ENCODE data around the gene SDK1. TPM values are rescaled to one million over a fixed set of nuclear protein-coding genes. Genes with fewer than 3 reads are reported as not detected.

SDK1 gene
- total RNA-seq, 2 experiments from 2014 or later = 0.25 to 0.78 TPM

DNA sequence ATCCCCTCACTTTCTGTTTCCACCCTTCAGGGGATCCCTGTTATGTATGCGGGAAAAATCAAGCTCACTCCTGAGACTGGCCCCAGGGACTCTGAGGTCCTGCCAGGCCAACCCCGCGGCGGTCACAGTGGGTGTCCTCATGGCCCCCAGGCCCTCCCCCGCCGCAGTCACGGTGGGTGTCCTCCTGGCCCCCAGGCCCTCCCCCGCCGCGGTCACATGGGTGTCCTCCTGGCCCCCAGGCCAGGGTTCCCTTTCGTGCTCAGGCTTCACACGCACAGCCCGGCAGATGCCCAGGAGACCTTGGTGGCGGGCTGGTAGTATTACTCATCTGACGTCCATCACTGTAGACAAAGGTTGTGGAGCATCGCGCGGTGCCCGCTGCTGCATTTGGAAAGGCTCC lies 890.0 kb downstream of the SDK1 start:
- TF ChIP-seq, protein P1, sequence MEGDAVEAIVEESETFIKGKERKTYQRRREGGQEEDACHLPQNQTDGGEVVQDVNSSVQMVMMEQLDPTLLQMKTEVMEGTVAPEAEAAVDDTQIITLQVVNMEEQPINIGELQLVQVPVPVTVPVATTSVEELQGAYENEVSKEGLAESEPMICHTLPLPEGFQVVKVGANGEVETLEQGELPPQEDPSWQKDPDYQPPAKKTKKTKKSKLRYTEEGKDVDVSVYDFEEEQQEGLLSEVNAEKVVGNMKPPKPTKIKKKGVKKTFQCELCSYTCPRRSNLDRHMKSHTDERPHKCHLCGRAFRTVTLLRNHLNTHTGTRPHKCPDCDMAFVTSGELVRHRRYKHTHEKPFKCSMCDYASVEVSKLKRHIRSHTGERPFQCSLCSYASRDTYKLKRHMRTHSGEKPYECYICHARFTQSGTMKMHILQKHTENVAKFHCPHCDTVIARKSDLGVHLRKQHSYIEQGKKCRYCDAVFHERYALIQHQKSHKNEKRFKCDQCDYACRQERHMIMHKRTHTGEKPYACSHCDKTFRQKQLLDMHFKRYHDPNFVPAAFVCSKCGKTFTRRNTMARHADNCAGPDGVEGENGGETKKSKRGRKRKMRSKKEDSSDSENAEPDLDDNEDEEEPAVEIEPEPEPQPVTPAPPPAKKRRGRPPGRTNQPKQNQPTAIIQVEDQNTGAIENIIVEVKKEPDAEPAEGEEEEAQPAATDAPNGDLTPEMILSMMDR (IDR thresholded peaks at IDR 0.05) = no peak
- H3K27me3 Mint-ChIP-seq = no peaks in the 10 kb centered on the region
- H3K4me1 Mint-ChIP-seq (ENCODE audit: low read depth) = no peaks in the 10 kb centered on the region
- DNase-seq (no peak), ATAC-seq (no peak)
- H3K4me3 Mint-ChIP-seq = no peak overlapping the region
- ChIA-PET POLR2A (no interaction called here), CTCF (no interaction called here)
- intact Hi-C loops (cut with micrococcal nuclease) = no loop called here
- H3K36me3 Mint-ChIP-seq (ENCODE audit: low read depth) = no peaks in the 10 kb centered on the region
- no peak overlapping the region for H3K27ac Mint-ChIP-seq
- H3K9me3 Mint-ChIP-seq = no peaks in the 10 kb centered on the region

- intact Hi-C loops (cut with micrococcal nuclease) = no loop called here
- DNase-seq (no peak), ATAC-seq (no peak)
- Mint-ChIP-seq H3K27me3 (no peaks in the 10 kb centered on the region), H3K4me1 (ENCODE audit: low read depth) (no peaks in the 10 kb centered on the region), H3K27ac (no peak overlapping the region), H3K9me3 (no peaks in the 10 kb centered on the region), H3K4me3 (no peak overlapping the region), H3K36me3 (ENCODE audit: low read depth) (no peaks in the 10 kb centered on the region)
- CTCF ChIA-PET = no interaction called here
- POLR2A ChIA-PET = no interaction called here
- TF ChIP-seq, protein P1 (IDR thresholded peaks at IDR 0.05) = no peak
Measured at GRCh38 chr7:4191525-4191924, 890.5 kb downstream of the SDK1 start.

DNA sequence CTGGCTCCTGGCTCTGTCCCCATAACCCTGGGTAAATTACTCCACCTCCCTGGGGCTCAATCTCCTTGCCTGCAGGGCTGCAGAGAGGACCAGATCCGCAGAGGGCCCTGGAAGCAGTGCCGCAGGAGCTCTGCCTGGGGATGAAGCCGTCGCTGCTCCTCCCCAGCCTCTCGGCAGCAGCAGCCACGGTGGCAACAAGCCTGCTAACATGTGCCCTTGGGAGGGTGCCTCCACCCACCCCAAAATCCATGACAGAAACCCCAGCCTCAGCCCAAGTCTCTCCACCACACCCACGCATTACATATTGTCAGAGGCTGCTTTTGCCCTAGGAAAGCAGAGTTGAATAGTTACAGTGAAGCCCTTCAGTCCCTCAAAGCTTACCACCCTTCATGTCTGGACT lies 894.6 kb downstream of the SDK1 start:
- ATAC-seq = no peak
- ChIA-PET POLR2A (no interaction called here), CTCF (no interaction called here)
- intact Hi-C loops (cut with micrococcal nuclease) = no loop called here
- Mint-ChIP-seq H3K27me3 (no peaks in the 10 kb centered on the region), H3K36me3 (ENCODE audit: low read depth) (no peaks in the 10 kb centered on the region), H3K9me3 (no peaks in the 10 kb centered on the region), H3K4me1 (ENCODE audit: low read depth) (no peaks in the 10 kb centered on the region), H3K27ac (no peak overlapping the region), H3K4me3 (no peak overlapping the region)
- TF ChIP-seq, protein P1 (IDR thresholded peaks at IDR 0.05) = no peak
- no peak for DNase-seq

DNA sequence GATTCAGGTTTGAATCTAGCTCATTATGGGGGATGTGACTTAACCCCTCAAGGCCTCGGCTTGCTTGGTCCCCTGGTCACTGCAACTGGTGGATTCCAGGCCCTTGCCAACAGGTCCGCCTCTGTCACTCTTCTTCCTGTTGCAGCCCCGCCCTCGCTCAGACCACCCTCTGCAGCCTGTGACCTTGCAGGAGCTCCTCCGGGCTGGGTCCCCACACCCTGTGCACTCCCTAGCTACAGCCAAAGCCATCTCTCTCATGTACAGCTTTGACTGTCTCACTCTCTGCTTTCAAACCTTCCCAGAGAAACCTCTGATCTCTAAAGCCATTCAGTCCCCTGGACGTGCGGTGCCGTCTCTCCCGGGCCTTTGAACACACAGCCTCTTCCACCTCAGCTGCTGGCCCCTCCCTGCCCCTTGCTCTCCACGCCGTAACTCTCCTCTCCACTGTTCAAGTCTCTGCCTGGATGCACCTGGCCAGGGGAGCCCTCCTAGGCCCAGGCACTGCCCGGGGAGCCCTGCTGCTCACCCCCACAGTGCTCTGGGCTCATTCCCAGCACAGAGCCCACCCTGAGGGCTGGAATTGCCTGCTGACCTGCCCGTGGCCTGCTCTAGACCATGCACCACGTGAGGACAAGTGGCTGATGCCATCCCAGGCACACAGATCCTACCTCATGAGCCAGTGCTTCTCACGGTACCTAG lies 895.2 kb downstream of the SDK1 start:
- ChIA-PET POLR2A (no interaction called here), CTCF (no interaction called here)
- DNase-seq (no peak), ATAC-seq (no peak)
- intact Hi-C loops (cut with micrococcal nuclease) = no loop called here
- H3K9me3 Mint-ChIP-seq = no peaks in the 10 kb centered on the region
- TF ChIP-seq, protein P1 (IDR thresholded peaks at IDR 0.05) = no peak
- no peaks in the 10 kb centered on the region for H3K27me3 Mint-ChIP-seq
- H3K27ac Mint-ChIP-seq = no peak overlapping the region
- H3K36me3 Mint-ChIP-seq (ENCODE audit: low read depth) = no peaks in the 10 kb centered on the region
- no peaks in the 10 kb centered on the region for H3K4me1 Mint-ChIP-seq (ENCODE audit: low read depth)
- no peak overlapping the region for H3K4me3 Mint-ChIP-seq

- no peak for ATAC-seq
Measured at GRCh38 chr7:4198301-4198700, 897.2 kb downstream of the SDK1 start.

More at GRCh38 chr7:4198301-4198700, 897.2 kb downstream of the SDK1 start:
- Mint-ChIP-seq H3K36me3 (ENCODE audit: low read depth) (no peaks in the 10 kb centered on the region), H3K27ac (no peak overlapping the region), H3K9me3 (no peaks in the 10 kb centered on the region), H3K4me1 (ENCODE audit: low read depth) (no peaks in the 10 kb centered on the region), H3K27me3 (no peaks in the 10 kb centered on the region), H3K4me3 (no peak overlapping the region)
- POLR2A ChIA-PET = no interaction called here
- CTCF ChIA-PET = no interaction called here
- no peak for DNase-seq
- TF ChIP-seq, protein P1 (IDR thresholded peaks at IDR 0.05) = no peak
- intact Hi-C loops (cut with micrococcal nuclease) = no loop called here

Measured in activated CD8-positive, alpha-beta T cell treated with anti-CD3 and anti-CD28 coated beads for 36 hours (primary cell).